ENCODE data around the gene AAR2.

Gene AAR2

GRCh38 chr20:36260316-36260715 is 24.0 kb downstream of the AAR2 start:
- no peak for DNase-seq (ENCODE audit: low read depth)

GRCh38 chr20:36261389-36262105 is 25.3 kb downstream of the AAR2 start:
- DNase-seq (ENCODE audit: low read depth), result no peak

GRCh38 chr20:36262440-36262839 is 26.2 kb downstream of the AAR2 start:
- no peak for DNase-seq (ENCODE audit: low read depth)

- DNase-seq (ENCODE audit: low read depth), result no peak
These were observed 28.4 kb downstream of the AAR2 start for GRCh38 chr20:36264426-36265246.

GRCh38 chr20:36266189-36266588 is 29.9 kb downstream of the AAR2 start:
- no peak for DNase-seq (ENCODE audit: low read depth)

GRCh38 chr20:36267605-36268381 is 31.5 kb downstream of the AAR2 start:
- no peak for DNase-seq (ENCODE audit: low read depth)

- no peak for DNase-seq (ENCODE audit: low read depth)
These were observed 32.4 kb downstream of the AAR2 start for GRCh38 chr20:36268440-36269342.

GRCh38 chr20:36269507-36269906 is 33.2 kb downstream of the AAR2 start:
- DNase-seq (ENCODE audit: low read depth), result no peak

- no peak for DNase-seq (ENCODE audit: low read depth)
These were observed 34.7 kb downstream of the AAR2 start for GRCh38 chr20:36270744-36271638.

- DNase-seq (ENCODE audit: low read depth), result no peak
These were observed 35.6 kb downstream of the AAR2 start for GRCh38 chr20:36271639-36272546.

GRCh38 chr20:36272547-36273220 is 36.4 kb downstream of the AAR2 start:
- no peak for DNase-seq (ENCODE audit: low read depth)

- DNase-seq (ENCODE audit: low read depth), result no peak
These were observed 37.3 kb downstream of the AAR2 start for GRCh38 chr20:36273414-36274180.

- DNase-seq (ENCODE audit: low read depth), result no peak
These were observed 38.0 kb downstream of the AAR2 start for GRCh38 chr20:36274181-36274841.

- no peak for DNase-seq (ENCODE audit: low read depth)
These were observed 38.7 kb downstream of the AAR2 start for GRCh38 chr20:36275011-36275410.

GRCh38 chr20:36275441-36276189 is 39.3 kb downstream of the AAR2 start:
- DNase-seq (ENCODE audit: low read depth), result no peak

- no peak for DNase-seq (ENCODE audit: low read depth)
These were observed 41.3 kb downstream of the AAR2 start for GRCh38 chr20:36277546-36277945.

GRCh38 chr20:36279362-36279761 is 43.1 kb downstream of the AAR2 start:
- DNase-seq (ENCODE audit: low read depth), result no peak
